GM12878 (cell line): ENCODE measurements around the gene ADAMTSL3. TPM values are rescaled to one million over a fixed set of nuclear protein-coding genes. Genes with fewer than 3 reads are reported as not detected.

Experiments
- ATAC-seq: fragments of 200-7000 bp; cut with Tn5 transposase; 3 replicates; pipeline ENCODE4 v1.9.1; 2020; ENCODE audit warnings: mild to moderate bottlenecking, moderate library complexity
- BruUV-seq: library from RNA; stranded (reverse); fragments of 400-500 nt; replicated peaks from 2 replicates; lab custom pipeline; 2021; lab: Mats Ljungman, UMichigan
- CTCF ChIA-PET: fragments of 300-600 bp; sonication (Branson Sonifier 250); formaldehyde crosslinking; extraction: SDS; loops from one replicate; lab custom pipeline; 2021; ENCODE audit warnings: inconsistent platforms; lab: Yijun Ruan, JAX
- POLR2A ChIA-PET: fragments of 350-600 bp; formaldehyde crosslinking; extraction: SDS; loops from one replicate; lab custom pipeline; 2021; ENCODE audit warnings: inconsistent platforms; lab: Charles Lee
- RAD21 ChIA-PET: fragments of 300-600 bp; sonication (Branson Sonifier 250); formaldehyde crosslinking; loops from one replicate; lab custom pipeline; 2023; ENCODE audit warnings: antibody characterized with exemption; ENCODE audit not compliant: unreplicated experiment; lab: Charles Lee
- SMC1A ChIA-PET: fragments of 300-600 bp; sonication (Branson Sonifier 250); formaldehyde crosslinking; loops from one replicate; lab custom pipeline; 2023; ENCODE audit not compliant: unreplicated experiment, uncharacterized antibody; lab: Charles Lee
- DNase-seq: peaks from one replicate; pipeline ENCODE4 v3.0.0-alpha.2; 2011; ENCODE audit warnings: low read depth, low spot score
- FAIRE-seq: peaks from 3 replicates; lab custom pipeline; 2011; peaks lifted over from hg19 to GRCh38; lab: Jason Lieb, UNC
- H2AFZ ChIP-seq: 2 replicates; pipeline ENCODE4 v1.6.0; 2011; ENCODE audit warnings: low read depth, low read length, control low read depth; ENCODE audit not compliant: control insufficient read depth
- H3K27ac ChIP-seq: 2 replicates; pipeline ENCODE4 v1.5.1; 2011; ENCODE audit warnings: control low read depth; ENCODE audit not compliant: control insufficient read depth, insufficient read depth
- H3K27me3 ChIP-seq, 2 experiments: replicated peaks in 1 of 2; 2 replicates each; pipeline versions ENCODE4 v1.6.0 to v1.6.1; 2011; ENCODE audit warnings: low read length in 1 of 2; ENCODE audit not compliant: control insufficient read depth in 2 of 2, insufficient read depth in 2 of 2
- H3K36me3 ChIP-seq, 2 experiments: 2 replicates each; pipeline ENCODE4 v1.5.1; 2011; ENCODE audit warnings: low read length in 1 of 2; ENCODE audit not compliant: control insufficient read depth in 2 of 2, insufficient read depth in 2 of 2
- H3K4me1 ChIP-seq: 2 replicates; pipeline ENCODE4 v1.6.1; 2011; ENCODE audit warnings: mild to moderate bottlenecking, low read length, moderate library complexity, mixed read lengths; ENCODE audit not compliant: control insufficient read depth, insufficient read depth
- H3K4me2 ChIP-seq: 2 replicates; pipeline ENCODE4 v1.6.0; 2011; ENCODE audit warnings: control low read depth; ENCODE audit not compliant: control insufficient read depth, insufficient read depth
- H3K4me3 ChIP-seq: fragments of 200-600 bp; sonication (generic); 2 replicates; pipeline ENCODE4 v1.5.1; 2016
- H3K79me2 ChIP-seq: 2 replicates; pipeline ENCODE4 v1.6.0; 2011; ENCODE audit warnings: low read length; ENCODE audit not compliant: control insufficient read depth, insufficient read depth
- H3K9ac ChIP-seq: 2 replicates; pipeline ENCODE4 v1.8.0; 2011; ENCODE audit warnings: low read length, control low read depth, mixed read lengths; ENCODE audit not compliant: control insufficient read depth, insufficient read depth
- H3K9me3 ChIP-seq: replicated peaks from 3 replicates; pipeline ENCODE4 v1.5.1; 2011; ENCODE audit warnings: mild to moderate bottlenecking, low read length; ENCODE audit not compliant: control insufficient read depth, insufficient read depth
- H4K20me1 ChIP-seq: 2 replicates; pipeline ENCODE4 v1.6.0; 2011; ENCODE audit not compliant: control insufficient read depth, insufficient read depth
- BCL3 ChIP-seq: IDR thresholded peaks from 2 replicates; pipeline ENCODE4 v1.6.1; 2011; ENCODE audit warnings: borderline replicate concordance, low read depth, mild to moderate bottlenecking, moderate library complexity, low read length; ENCODE audit not compliant: insufficient read depth, poor library complexity, severe bottlenecking
- CUX1 ChIP-seq: IDR thresholded peaks from 2 replicates; pipeline ENCODE4 v1.6.1; 2012; ENCODE audit warnings: improper control_type of control experiment, low read depth, low read length; ENCODE audit not compliant: insufficient replicate concordance
- GATAD2B ChIP-seq: fragments of 450-650 bp; conservative IDR thresholded peaks from 2 replicates; pipeline ENCODE4 v1.6.1; 2017; ENCODE audit warnings: low read depth, mild to moderate bottlenecking, moderate library complexity
- JUND ChIP-seq: IDR thresholded peaks from 2 replicates; pipeline ENCODE4 v1.6.1; 2012; ENCODE audit warnings: low read depth, mild to moderate bottlenecking, low read length, improper control_type of control experiment, moderate library complexity
- MAX ChIP-seq: IDR thresholded peaks from 2 replicates; pipeline ENCODE4 v1.6.1; 2012; ENCODE audit warnings: low read depth, low read length, improper control_type of control experiment
- MTA2 ChIP-seq: fragments of 450-650 bp; IDR thresholded peaks from 2 replicates; pipeline ENCODE4 v1.6.1; 2016; ENCODE audit warnings: low read depth, mild to moderate bottlenecking, moderate library complexity
- NFXL1 ChIP-seq: fragments of 450-650 bp; IDR thresholded peaks from 2 replicates; pipeline ENCODE4 v1.6.1; 2017; ENCODE audit warnings: antibody characterized with exemption, mild to moderate bottlenecking, borderline replicate concordance
- NKRF ChIP-seq: fragments of 450-650 bp; conservative IDR thresholded peaks from 2 replicates; pipeline ENCODE4 v1.6.1; 2017; ENCODE audit warnings: mild to moderate bottlenecking, moderate library complexity
- SMARCA5 ChIP-seq: fragments of 450-650 bp; IDR thresholded peaks from 2 replicates; pipeline ENCODE4 v1.6.1; 2017; ENCODE audit warnings: mild to moderate bottlenecking
- STAT3 ChIP-seq: IDR thresholded peaks from 2 replicates; pipeline ENCODE4 v1.6.1; 2011; ENCODE audit warnings: low read depth, low read length, improper control_type of control experiment
- WRNIP1 ChIP-seq: IDR thresholded peaks from 2 replicates; pipeline ENCODE4 v1.6.1; 2011; ENCODE audit warnings: low read depth, low read length, improper control_type of control experiment, borderline replicate concordance
- ZBTB11 ChIP-seq: fragments of 450-650 bp; formaldehyde crosslinking; IDR thresholded peaks from 2 replicates; pipeline ENCODE4 v1.5.0; 2022; ENCODE audit warnings: mild to moderate bottlenecking, missing genetic modification characterization
- WGBS: methylation state at CpG from one replicate; pipeline ENCODE4 v1.1.6; 2016; ENCODE audit warnings: low lambda C conversion rate; ENCODE audit not compliant: insufficient replicate concordance, insufficient coverage; ENCODE audit errors: missing lambda C conversion rate; 5-methylcytosine and 5-hydroxymethylcytosine counted together
- in situ Hi-C: fragments of 300-500 bp; cut with MboI; formaldehyde crosslinking; loops from 9 replicates; pipeline ENCODE4 v1.14.3; 2018; ENCODE audit warnings: mixed read lengths
- intact Hi-C: fragments of 100-400 bp; cut with micrococcal nuclease; formaldehyde crosslinking; loops from one replicate; pipeline ENCODE4 v1.14.2; 2022; ENCODE audit not compliant: unreplicated experiment
- polyA plus RNA-seq, 11 experiments: library from polyadenylated mRNA; depleted of rRNA in 4 of 11; unstranded in 6 of 11; stranded (reverse) in 5 of 11; fragments of >200 nt; fragmentation: Nextera tagmentation in 4 of 11; fragmentation: Illumina TruSeq in 1 of 11; extraction: Ambion mirVana in 4 of 11; extraction: Trizol in 1 of 11; gene quantifications; 1 replicate in 1 of 11; 2 replicates in 10 of 11; pipeline versions ENCODE4 v1.2.1 to v1.2.3, GENCODE V29; 2011 to 2016; ENCODE audit warnings: inconsistent platforms in 2 of 11, missing spikeins in 2 of 11, low read depth in 1 of 11
- total RNA-seq, 4 experiments: library from RNA; depleted of rRNA in 3 of 4; stranded (reverse); fragments of >200 nt in 3 of 4; fragmentation: Illumina TruSeq in 1 of 4; extraction: Trizol in 1 of 4; gene quantifications; 2 replicates each; pipeline versions ENCODE4 v1.2.1 to v1.2.3, GENCODE V29; 2013 to 2021

ADAMTSL3 gene
- total and polyA plus RNA-seq, 10 of the 15 experiments (the other 5 are each of a cell fraction or from before 2014, with no cell fraction given) = 0.01 to 0.28 (median 0.13) TPM

GRCh38 chr15:83842281-83842680 lies 188.4 kb downstream of the ADAMTSL3 start:
- Histone ChIP-seq H4K20me1 (no peaks in the 10 kb centered on the region), H3K4me1 (no peaks in the 10 kb centered on the region), H3K4me2 (no peak overlapping the region), H3K27ac (no peak overlapping the region), H3K27me3 (no peaks in the 10 kb centered on the region), H3K4me3 (no peak overlapping the region), H3K9me3 (no peaks in the 10 kb centered on the region), H3K9ac (no peak overlapping the region), H2AFZ (no peak overlapping the region), H3K36me3 (no peaks in the 10 kb centered on the region), H3K79me2 (no peaks in the 10 kb centered on the region)
- DNase-seq = no peak
- FAIRE-seq = no peak
- intact Hi-C loops (no loop called here), in situ Hi-C loops (no loop called here)
- RAD21 ChIA-PET = interaction anchor here (1.7 kb wide), 1 partner anchor 132 kb away, joined by 4 read pairs; no protein-coding TSS in a partner anchor
- no TSS peak for BruUV-seq
- CTCF ChIA-PET = no interaction called here
- 26% methylated on average over 6 of the region's 6 CpGs for WGBS
- ATAC-seq = no peak
- SMC1A ChIA-PET = no interaction called here
- no peak for TF ChIP-seq BCL3
- TF ChIP-seq CUX1 = no peak
- TF ChIP-seq NKRF = no peak
- no peak for TF ChIP-seq WRNIP1
- TF ChIP-seq GATAD2B = no peak
- no peak for TF ChIP-seq JUND
- no peak for TF ChIP-seq NFXL1
- no peak for TF ChIP-seq SMARCA5
- no peak for TF ChIP-seq MTA2
- no peak for TF ChIP-seq MAX
- TF ChIP-seq ZBTB11 (CRISPR knock-in tag) = no peak
- TF ChIP-seq STAT3 = no peak
- POLR2A ChIA-PET = no interaction called here
